AG04450 (cell line): ENCODE results near the gene WBP2. TPM values are rescaled to one million over a fixed set of nuclear protein-coding genes. Genes with fewer than 3 reads are reported as not detected.
A peak's percentile ranks its signal among the peaks of the same experiment; 100 is the strongest.

Experiments
- CTCF ChIA-PET: fragments of 300-600, 350-600 bp; formaldehyde crosslinking; extraction: SDS; loops from one replicate; lab custom pipeline; 2022; ENCODE audit warnings: antibody characterized with exemption, inconsistent platforms; lab: Charles Lee
- POLR2A ChIA-PET: fragments of 350-600 bp; formaldehyde crosslinking; extraction: SDS; loops from one replicate; lab custom pipeline; 2021; ENCODE audit warnings: antibody characterized with exemption, inconsistent platforms; lab: Yijun Ruan, JAX
- DNase-seq: peaks from one replicate; pipeline ENCODE4 v3.0.0-alpha.2; 2011; ENCODE audit warnings: low read depth, low spot score
- H3K27ac ChIP-seq: one replicate; pipeline ENCODE4 v1.5.1; 2012; ENCODE audit warnings: low read depth, low read length, control low read depth
- H3K27me3 ChIP-seq: one replicate; pipeline ENCODE4 v1.6.0; 2012; ENCODE audit warnings: low read length; ENCODE audit not compliant: control insufficient read depth, insufficient read depth
- H3K4me3 ChIP-seq: 2 replicates; pipeline ENCODE4 v1.5.1; 2011; ENCODE audit warnings: mild to moderate bottlenecking, low read depth, low read length, control low read depth
- H3K9me3 ChIP-seq: 2 replicates; pipeline ENCODE4 v1.5.1; 2012; ENCODE audit warnings: low read length; ENCODE audit not compliant: control insufficient read depth, insufficient read depth
- CTCF ChIP-seq: IDR thresholded peaks from 2 replicates; pipeline ENCODE4 v1.5.1; 2011; ENCODE audit warnings: low read depth, low read length, control low read depth, inconsistent platforms
- polyA plus RNA-seq: library from polyadenylated mRNA; depleted of rRNA; stranded (reverse); fragments of >200 nt; gene quantifications from 2 replicates; pipeline ENCODE4 v1.2.3, GENCODE V29; 2011

WBP2 gene
- polyA plus RNA-seq, 1 experiment, result 35.3 TPM

GRCh38 chr17:75876190-75876937, 21.2 kb upstream of the WBP2 start:
- no peak for DNase-seq
- peak; percentile 17; the same call in 1 of the 2 replicates for TF ChIP-seq CTCF
- POLR2A ChIA-PET, result interaction anchor here (0.8 to 1.3 kb wide), 3 partner anchors 18 to 21 kb away, joined by 4 to 12 read pairs (median 4); partner anchors contain the start of gene WBP2
- H3K27ac ChIP-seq, result peak overlapping the region; percentile 89
- H3K4me3 ChIP-seq, result peak overlapping the region; percentile 73
- no peaks in the 10 kb centered on the region; the same call in 1 of the 2 replicates for H3K9me3 ChIP-seq
- H3K27me3 ChIP-seq, result peaks cover 6% of the 10 kb centered on the region
- CTCF ChIA-PET, result interaction anchor here (1.3 kb wide), 1 partner anchor 21 kb away, joined by 5 read pairs; the partner anchor contains the start of gene WBP2

- H3K4me3 ChIP-seq, result no peak overlapping the region
- no peak for DNase-seq
Observed at GRCh38 chr17:75875940-75876189, 20.7 kb upstream of the WBP2 start.

GRCh38 chr17:75875182-75875939, 20.2 kb upstream of the WBP2 start:
- Histone ChIP-seq H3K27me3 (no peaks in the 10 kb centered on the region), H3K27ac (no peak overlapping the region), H3K4me3 (no peak overlapping the region), H3K9me3 (no peaks in the 10 kb centered on the region; the same call in 1 of the 2 replicates)
- ChIA-PET POLR2A (interaction anchor here (0.8 kb wide), 1 partner anchor 20 kb away, joined by 4 read pairs; no protein-coding TSS in a partner anchor), CTCF (interaction anchor here (0.6 kb wide), 1 partner anchor 20 kb away, joined by 3 read pairs; no protein-coding TSS in a partner anchor)
- no peak for DNase-seq
- no peak for TF ChIP-seq CTCF

More at GRCh38 chr17:75875940-75876189, 20.7 kb upstream of the WBP2 start:
- peaks cover 3% of the 10 kb centered on the region for H3K27me3 ChIP-seq
- POLR2A ChIA-PET, result interaction anchor here (0.8 kb wide), 1 partner anchor 20 kb away, joined by 4 read pairs; no protein-coding TSS in a partner anchor
- TF ChIP-seq CTCF, result no peak
- CTCF ChIA-PET, result interaction anchor here (0.6 kb wide), 1 partner anchor 20 kb away, joined by 3 read pairs; no protein-coding TSS in a partner anchor
- H3K9me3 ChIP-seq, result no peaks in the 10 kb centered on the region; the same call in 1 of the 2 replicates
- H3K27ac ChIP-seq, result peak overlapping the region; percentile 89

- TF ChIP-seq CTCF, result no peak
- POLR2A ChIA-PET, result interaction anchor here (0.8 kb wide), 1 partner anchor 95 kb away, joined by 5 read pairs; no protein-coding TSS in a partner anchor
- no peak for DNase-seq
- Histone ChIP-seq H3K27me3 (no peaks in the 10 kb centered on the region), H3K9me3 (no peaks in the 10 kb centered on the region; the same call in 1 of the 2 replicates), H3K4me3 (no peak overlapping the region), H3K27ac (no peak overlapping the region)
- CTCF ChIA-PET, result no interaction called here
Observed at GRCh38 chr17:75874323-75875181, 19.4 kb upstream of the WBP2 start.
